HG03439 (cell line): ENCODE results near the gene OR52E8.
A peak's percentile ranks its signal among the peaks of the same experiment; 100 is the strongest.

ENCODE experiments used
- ATAC-seq: cut with Tn5 transposase; IDR thresholded peaks from one replicate; pipeline ENCODE4 v1.9.1; 2021; ENCODE audit warnings: mild to moderate bottlenecking, moderate library complexity; ENCODE audit not compliant: unreplicated experiment

OR52E8 gene

DNA sequence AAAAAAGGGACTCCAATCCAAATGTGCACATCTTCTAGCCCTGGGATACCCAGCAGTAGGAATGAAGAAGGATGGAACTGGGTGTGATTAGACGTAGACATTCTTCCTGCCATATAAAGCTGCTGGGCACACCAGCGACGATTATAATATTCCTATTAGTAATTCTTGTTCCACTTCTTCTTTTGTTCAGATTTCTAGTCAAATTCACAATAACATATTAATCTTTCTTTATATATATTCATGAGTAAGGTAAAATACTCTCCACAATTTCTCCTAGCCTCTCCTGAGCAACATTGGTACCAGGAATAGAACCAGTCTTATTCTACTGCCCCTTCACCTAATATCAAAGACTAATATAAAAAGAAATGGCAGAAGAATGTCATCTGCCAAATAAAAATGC lies at the start of gene OR52E8:
Gene OR52E8 (minus strand): TSS at position 101 of the 400 bp plus-strand sequence. CDS start 0 bp downstream, at position 101.
- no peak for ATAC-seq

- ATAC-seq, result no peak
Measured at GRCh38 chr11:5899534-5899933, 42.0 kb upstream of the OR52E8 start.

- ATAC-seq, result no peak
Measured at GRCh38 chr11:5892908-5893307, 35.4 kb upstream of the OR52E8 start, which contains the start of gene OR52E5. TSS of gene OR52E5 (plus strand) at chr11:5893208. CDS start at chr11:5900777, 7,569 bp downstream.

GRCh38 chr11:5891216-5891800 lies 33.8 kb upstream of the OR52E8 start:
- no peak for ATAC-seq

GRCh38 chr11:5887661-5888060 lies 30.2 kb upstream of the OR52E8 start:
- no peak for ATAC-seq

DNA sequence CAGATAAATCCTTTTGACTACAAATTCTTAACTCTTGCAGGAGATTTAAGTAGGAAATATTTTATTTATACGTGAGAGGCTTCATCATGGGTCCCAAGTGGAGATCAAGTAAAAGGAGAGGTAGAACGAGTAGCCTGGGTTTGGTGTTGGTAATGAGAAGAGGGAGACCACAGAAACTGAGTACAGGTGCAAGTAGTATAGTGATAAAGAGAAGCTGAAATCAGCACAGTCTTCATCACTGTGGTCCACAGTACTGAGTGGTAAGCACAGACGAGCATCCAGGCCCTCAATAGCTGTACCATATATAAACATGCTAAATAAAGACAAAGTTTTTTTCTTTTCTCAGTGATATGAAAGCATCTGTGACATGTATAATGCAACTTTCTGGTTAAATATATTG lies 29.7 kb upstream of the OR52E8 start:
- ATAC-seq, result no peak

DNA sequence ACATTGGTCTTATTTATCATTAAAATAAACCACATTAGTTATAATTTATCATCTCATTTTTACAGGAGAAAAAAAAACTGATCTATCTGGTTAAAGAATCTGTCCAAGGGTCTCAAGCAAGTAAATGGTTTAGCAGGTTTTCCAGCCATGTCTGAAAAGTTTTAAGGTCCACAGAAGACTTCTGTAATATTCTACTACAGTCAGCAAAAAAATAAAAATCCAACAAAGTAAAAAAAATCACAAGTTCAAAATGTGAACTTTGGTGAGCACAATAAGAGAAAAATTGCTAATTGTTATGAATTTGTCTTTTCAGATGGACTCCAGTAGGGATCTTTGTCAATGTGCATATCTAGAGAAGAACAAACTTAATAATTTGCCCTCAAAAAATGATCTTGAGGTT lies 24.3 kb upstream of the OR52E8 start:
- no peak for ATAC-seq

DNA sequence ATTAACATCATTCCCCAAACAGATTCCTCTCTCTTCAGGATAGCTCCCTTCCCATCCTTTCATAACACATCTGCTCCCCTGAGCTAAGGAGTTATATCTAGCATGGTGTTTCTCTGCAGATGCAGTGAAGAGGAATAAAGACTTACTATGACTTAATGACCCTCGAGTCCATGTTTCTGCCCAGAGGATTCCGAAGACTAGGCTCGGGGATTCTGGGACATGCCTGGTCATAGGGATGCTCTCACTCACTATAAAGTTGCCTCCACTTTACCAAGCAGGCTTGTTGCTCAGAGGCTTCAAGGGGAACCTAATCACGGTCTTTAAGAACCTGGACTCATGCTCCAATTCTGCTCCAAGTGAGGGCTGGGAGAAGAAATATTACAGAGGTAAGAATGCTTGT lies 22.8 kb upstream of the OR52E8 start, which contains the start of gene OR52E4:
Gene OR52E4 (plus strand): TSS at position 301 of the 400 bp plus-strand sequence. CDS start 3,664 bp downstream, outside the sequence.
- ATAC-seq, result no peak

DNA sequence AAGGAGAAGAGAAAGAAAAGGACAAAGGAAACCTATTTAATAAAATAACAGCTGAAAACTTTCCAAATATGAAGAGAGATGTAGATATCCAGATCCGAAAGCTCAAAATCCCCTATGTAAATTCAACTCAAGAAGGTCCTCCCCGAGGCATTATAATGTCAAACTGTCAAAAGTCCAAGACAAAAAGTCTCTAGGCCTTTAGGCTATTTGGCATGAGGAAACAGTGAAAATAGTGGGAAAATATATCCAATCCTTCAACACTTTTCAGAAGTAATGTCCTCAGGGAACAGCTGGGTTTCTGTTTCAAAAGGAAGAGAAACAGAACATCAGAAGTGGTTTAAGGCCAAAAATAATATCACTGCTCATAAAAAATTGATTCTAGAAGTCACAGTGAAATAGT lies 21.1 kb upstream of the OR52E8 start:
- no peak for ATAC-seq

DNA sequence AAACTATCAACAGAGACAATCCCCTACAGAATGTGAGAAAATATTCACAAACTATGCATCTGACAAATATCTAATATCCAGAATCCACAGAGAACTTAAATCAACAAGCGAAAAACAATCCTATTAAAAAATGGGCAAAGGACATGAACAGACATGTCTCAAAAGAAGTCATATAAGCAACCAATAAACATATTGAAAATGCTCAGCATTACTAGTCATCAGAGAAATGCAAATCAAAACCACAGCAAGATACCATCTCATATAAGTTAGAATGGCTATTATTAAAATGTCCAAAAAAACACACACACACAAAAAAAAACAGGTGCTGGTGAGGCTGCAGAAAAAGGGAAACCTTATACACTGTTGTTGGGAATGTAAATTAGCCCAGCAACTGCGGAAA lies 8.3 kb upstream of the OR52E8 start:
- no peak for ATAC-seq

- ATAC-seq, result no peak
Measured at GRCh38 chr11:5851002-5851401, 6.5 kb downstream of the OR52E8 start.

GRCh38 chr11:5847711-5848110 lies 9.8 kb downstream of the OR52E8 start:
- no peak for ATAC-seq

- ATAC-seq, result no peak
Measured at GRCh38 chr11:5846701-5847100, 10.8 kb downstream of the OR52E8 start.

DNA sequence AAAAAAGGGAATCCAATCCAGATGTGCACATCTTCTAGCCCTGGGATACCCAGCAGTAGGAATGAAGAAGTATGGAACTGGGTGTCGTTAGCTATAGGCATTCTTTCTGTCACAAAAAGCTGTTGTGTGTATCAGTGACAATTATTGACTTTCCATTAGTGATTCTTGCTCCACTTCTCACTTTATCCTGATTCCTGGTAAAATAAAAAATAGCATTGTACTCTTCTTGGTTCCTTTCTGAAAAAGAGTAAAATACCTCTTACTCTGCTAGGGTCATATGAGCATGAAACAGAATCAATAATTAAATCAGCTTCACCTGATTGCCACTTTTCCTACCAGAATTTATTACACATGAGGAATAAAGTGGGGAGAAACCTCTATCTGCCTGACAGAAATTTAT lies 15.7 kb downstream of the OR52E8 start, which contains the start of gene OR52E6:
Gene OR52E6 (minus strand): TSS at position 101 of the 400 bp plus-strand sequence. CDS start 0 bp downstream, at position 101.
- no peak for ATAC-seq

- ATAC-seq, result no peak
Measured at GRCh38 chr11:5837695-5838094, 19.8 kb downstream of the OR52E8 start.

GRCh38 chr11:5833446-5833845 lies 24.0 kb downstream of the OR52E8 start:
- no peak for ATAC-seq

DNA sequence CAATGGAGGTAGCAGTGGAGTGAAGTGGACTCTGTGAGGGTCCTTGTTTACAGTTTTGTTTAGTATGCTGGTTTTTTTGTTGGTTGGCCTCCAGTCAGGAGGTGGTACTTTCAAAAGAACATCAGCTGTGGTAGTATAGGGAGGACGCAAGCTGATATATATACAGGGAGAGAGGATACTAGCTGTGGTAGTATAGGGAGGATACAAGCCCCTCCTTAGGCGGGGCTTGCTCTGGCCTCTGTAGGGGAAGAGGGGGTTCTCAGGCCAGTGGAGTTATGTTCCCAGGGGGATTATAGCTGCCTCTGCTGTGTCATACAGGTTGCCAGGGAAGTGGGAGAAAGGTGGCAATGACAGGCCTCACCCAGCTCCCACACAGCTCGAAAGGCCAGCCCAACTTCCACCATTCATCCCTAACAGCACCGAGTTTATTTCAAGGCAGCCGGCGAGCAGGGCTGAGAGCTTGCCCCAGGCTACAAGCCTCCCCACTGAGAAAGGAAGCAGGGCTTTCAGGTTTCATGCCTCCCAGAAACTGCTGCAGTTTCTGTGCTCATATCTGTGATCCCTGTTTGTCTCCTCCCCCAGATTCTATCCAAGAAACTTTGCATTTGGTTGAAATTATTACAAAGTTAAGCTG lies 26.2 kb downstream of the OR52E8 start:
- ATAC-seq, result no peak

DNA sequence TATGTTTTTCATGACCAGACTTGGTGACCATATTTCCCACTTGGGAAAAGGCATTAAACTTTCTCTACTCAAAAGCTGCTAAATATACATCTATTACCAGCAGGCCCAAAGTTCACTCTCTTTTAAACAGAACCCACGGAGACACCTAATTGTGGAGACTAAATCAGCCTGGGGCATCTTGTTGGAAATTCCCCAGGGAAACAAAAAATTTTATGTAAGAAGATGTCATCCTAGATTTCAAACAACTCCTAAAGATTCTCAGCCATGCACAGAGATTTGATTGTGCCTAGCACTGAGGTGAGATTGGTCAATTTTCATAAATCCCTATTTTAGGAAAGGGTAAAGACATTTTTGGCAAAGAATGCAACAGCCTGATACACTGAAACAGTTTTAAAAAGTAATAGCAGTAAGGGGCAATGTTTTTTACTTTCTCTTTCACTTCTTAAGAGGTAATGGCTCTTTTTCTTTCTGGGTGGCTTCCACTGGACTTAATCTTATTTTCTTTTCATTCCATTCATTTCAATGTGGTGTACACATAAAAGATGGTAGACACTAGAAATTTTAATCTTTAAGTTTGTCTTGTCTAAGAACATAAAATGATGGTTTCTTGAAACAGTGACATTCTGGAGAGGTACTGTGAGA lies 39.1 kb downstream of the OR52E8 start:
- peak; percentile 66 for ATAC-seq

GRCh38 chr11:5815534-5815933 lies 42.0 kb downstream of the OR52E8 start:
- no peak for ATAC-seq

DNA sequence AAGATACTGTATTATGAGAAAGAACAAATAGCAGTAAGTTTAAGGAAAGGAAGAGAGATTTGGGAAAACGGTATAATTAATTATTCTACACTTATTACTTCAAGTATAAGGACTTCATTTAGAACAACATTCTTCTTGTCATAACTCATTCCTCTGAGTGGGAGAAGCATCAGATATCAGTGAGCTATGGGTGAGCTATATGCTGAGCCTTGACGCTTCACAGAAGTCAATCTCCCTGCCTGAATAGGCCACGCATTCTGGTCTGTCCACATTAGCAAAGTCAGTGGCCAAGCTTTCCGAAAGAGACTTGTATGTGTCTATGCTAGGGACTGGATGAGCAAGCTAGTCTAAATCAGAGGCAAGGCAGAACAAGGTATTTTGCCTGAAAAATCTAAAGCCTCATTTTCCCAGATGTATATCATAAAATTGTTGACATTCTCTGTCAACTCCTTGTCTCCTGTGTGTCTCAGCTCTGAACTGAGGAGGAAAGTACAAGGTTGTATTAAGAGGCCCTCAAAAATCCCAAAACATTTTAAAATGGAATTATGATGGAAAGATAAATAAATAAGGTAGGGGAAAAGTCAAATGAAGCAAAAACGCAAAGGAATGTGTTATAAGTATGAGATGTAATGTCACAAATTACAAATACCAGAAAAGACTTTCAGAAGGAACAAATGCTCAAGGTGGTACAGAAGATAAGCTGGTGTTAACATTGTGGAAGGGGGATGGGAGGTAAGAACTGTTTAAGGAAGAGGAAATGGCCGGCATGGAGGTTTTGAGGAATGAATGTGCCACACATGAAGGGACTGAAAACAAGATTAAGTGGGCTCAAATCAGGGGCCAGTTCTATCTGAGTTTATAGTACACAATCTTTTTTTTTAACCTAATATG lies 47.3 kb downstream of the OR52E8 start:
- ATAC-seq, result no peak

- peak; percentile 24 for ATAC-seq
Measured at GRCh38 chr11:5809122-5809519, 48.4 kb downstream of the OR52E8 start.
